K562 (cell line): Measurements from ENCODE around the gene TET2. TPM values are rescaled to one million over a fixed set of nuclear protein-coding genes. Genes with fewer than 3 reads are reported as not detected.

Source experiments
- NCOA4 ChIP-seq: fragments of 450-650 bp; IDR thresholded peaks from 2 replicates; pipeline ENCODE4 v1.6.1; 2018; ENCODE audit warnings: mild to moderate bottlenecking; ENCODE audit not compliant: partially characterized antibody
- ZNF830 ChIP-seq: fragments of 250-450 bp; sonication (Bioruptor Pico); IDR thresholded peaks from 2 replicates; pipeline ENCODE4 v1.5.0; 2021; ENCODE audit warnings: mild to moderate bottlenecking
- polyA plus RNA-seq, 8 experiments: library from polyadenylated mRNA; depleted of rRNA in 4 of 8; stranded (reverse) in 5 of 8; unstranded in 3 of 8; fragments of >200 nt; fragmentation: Nextera tagmentation in 2 of 8; fragmentation: Illumina TruSeq in 1 of 8; extraction: Ambion mirVana in 2 of 8; extraction: Trizol in 1 of 8; gene quantifications; 2 replicates each; pipeline versions ENCODE4 v1.2.1 to v1.2.3, GENCODE V29; 2011 to 2014; ENCODE audit warnings: inconsistent platforms in 1 of 8, missing spikeins in 1 of 8
- total RNA-seq, 7 experiments: library from RNA; depleted of rRNA in 6 of 7; stranded (reverse); fragments of >200 nt in 6 of 7; fragmentation: Illumina TruSeq in 2 of 7; extraction: Trizol in 2 of 7; gene quantifications; 2 replicates each; pipeline versions ENCODE4 v1.2.1 to v1.2.3, GENCODE V29; 2011 to 2021; ENCODE audit warnings: low replicate concordance in 1 of 7
- TF ChIP-seq, protein P1 (sequence below): fragments of 450-650 bp; IDR thresholded peaks from 2 replicates; pipeline ENCODE4 v1.6.1; 2017; ENCODE audit warnings: antibody characterized with exemption
- TF ChIP-seq, protein P2 (sequence below): fragments of 250-450 bp; sonication (Bioruptor Pico); IDR thresholded peaks from 2 replicates; pipeline ENCODE4 v1.5.0; 2020; ENCODE audit warnings: mild to moderate bottlenecking, borderline replicate concordance
- TF ChIP-seq, protein P3 (sequence below): sonication (generic); formaldehyde crosslinking; IDR thresholded peaks from 2 replicates; pipeline ENCODE4 v1.8.0; 2022; ENCODE audit warnings: missing genetic modification reagents, mild to moderate bottlenecking, borderline replicate concordance
- TF ChIP-seq, protein P4 (sequence below), 2 experiments: fragments of 450-650 bp; conservative IDR thresholded peaks; 2 replicates each; pipeline ENCODE4 v1.6.1; 2017; ENCODE audit warnings: mild to moderate bottlenecking in 2 of 2, moderate library complexity in 2 of 2
- TF ChIP-seq, protein P5 (sequence below): fragments of 450-650 bp; conservative IDR thresholded peaks from 2 replicates; pipeline ENCODE4 v1.6.1; 2016; ENCODE audit warnings: missing genetic modification characterization, low read depth, mild to moderate bottlenecking, missing compliant biosample characterization, moderate library complexity

TET2 gene
- total and polyA plus RNA-seq, 9 of the 15 experiments (the other 6 are each of a cell fraction or from before 2014, with no cell fraction given) = 0.80 to 11.1 (median 4.9) TPM

DNA sequence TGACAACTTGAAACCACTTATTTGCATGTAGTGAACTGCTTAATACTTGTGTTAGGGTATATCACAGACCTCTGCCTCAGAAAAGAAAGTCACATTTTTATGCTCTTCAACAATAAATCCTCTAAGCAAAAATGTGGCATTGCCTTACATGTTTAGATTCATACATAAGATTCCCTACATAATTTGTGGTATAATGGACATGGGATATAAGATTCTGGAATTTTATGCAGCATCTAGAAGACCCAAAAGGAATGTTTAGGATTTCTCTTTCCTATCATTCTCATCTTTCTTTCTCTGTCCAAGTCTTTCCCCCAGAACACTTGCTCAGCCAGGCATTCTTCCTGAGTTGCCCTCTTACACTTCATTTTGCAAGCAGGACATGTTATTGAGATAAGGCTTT lies 37.7 kb upstream of the TET2 start (continued):
- TF ChIP-seq NCOA4 (no peak), ZNF830 (CRISPR knock-in tag) (no peak)
- TF ChIP-seq, protein P1, sequence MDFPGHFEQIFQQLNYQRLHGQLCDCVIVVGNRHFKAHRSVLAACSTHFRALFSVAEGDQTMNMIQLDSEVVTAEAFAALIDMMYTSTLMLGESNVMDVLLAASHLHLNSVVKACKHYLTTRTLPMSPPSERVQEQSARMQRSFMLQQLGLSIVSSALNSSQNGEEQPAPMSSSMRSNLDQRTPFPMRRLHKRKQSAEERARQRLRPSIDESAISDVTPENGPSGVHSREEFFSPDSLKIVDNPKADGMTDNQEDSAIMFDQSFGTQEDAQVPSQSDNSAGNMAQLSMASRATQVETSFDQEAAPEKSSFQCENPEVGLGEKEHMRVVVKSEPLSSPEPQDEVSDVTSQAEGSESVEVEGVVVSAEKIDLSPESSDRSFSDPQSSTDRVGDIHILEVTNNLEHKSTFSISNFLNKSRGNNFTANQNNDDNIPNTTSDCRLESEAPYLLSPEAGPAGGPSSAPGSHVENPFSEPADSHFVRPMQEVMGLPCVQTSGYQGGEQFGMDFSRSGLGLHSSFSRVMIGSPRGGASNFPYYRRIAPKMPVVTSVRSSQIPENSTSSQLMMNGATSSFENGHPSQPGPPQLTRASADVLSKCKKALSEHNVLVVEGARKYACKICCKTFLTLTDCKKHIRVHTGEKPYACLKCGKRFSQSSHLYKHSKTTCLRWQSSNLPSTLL = no peak
- TF ChIP-seq, protein P2, sequence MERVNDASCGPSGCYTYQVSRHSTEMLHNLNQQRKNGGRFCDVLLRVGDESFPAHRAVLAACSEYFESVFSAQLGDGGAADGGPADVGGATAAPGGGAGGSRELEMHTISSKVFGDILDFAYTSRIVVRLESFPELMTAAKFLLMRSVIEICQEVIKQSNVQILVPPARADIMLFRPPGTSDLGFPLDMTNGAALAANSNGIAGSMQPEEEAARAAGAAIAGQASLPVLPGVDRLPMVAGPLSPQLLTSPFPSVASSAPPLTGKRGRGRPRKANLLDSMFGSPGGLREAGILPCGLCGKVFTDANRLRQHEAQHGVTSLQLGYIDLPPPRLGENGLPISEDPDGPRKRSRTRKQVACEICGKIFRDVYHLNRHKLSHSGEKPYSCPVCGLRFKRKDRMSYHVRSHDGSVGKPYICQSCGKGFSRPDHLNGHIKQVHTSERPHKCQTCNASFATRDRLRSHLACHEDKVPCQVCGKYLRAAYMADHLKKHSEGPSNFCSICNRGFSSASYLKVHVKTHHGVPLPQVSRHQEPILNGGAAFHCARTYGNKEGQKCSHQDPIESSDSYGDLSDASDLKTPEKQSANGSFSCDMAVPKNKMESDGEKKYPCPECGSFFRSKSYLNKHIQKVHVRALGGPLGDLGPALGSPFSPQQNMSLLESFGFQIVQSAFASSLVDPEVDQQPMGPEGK (CRISPR knock-in tag) = no peak
- TF ChIP-seq, protein P3, sequence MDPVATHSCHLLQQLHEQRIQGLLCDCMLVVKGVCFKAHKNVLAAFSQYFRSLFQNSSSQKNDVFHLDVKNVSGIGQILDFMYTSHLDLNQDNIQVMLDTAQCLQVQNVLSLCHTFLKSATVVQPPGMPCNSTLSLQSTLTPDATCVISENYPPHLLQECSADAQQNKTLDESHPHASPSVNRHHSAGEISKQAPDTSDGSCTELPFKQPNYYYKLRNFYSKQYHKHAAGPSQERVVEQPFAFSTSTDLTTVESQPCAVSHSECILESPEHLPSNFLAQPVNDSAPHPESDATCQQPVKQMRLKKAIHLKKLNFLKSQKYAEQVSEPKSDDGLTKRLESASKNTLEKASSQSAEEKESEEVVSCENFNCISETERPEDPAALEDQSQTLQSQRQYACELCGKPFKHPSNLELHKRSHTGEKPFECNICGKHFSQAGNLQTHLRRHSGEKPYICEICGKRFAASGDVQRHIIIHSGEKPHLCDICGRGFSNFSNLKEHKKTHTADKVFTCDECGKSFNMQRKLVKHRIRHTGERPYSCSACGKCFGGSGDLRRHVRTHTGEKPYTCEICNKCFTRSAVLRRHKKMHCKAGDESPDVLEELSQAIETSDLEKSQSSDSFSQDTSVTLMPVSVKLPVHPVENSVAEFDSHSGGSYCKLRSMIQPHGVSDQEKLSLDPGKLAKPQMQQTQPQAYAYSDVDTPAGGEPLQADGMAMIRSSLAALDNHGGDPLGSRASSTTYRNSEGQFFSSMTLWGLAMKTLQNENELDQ (CRISPR knock-in tag) = no peak
- TF ChIP-seq, protein P4, sequence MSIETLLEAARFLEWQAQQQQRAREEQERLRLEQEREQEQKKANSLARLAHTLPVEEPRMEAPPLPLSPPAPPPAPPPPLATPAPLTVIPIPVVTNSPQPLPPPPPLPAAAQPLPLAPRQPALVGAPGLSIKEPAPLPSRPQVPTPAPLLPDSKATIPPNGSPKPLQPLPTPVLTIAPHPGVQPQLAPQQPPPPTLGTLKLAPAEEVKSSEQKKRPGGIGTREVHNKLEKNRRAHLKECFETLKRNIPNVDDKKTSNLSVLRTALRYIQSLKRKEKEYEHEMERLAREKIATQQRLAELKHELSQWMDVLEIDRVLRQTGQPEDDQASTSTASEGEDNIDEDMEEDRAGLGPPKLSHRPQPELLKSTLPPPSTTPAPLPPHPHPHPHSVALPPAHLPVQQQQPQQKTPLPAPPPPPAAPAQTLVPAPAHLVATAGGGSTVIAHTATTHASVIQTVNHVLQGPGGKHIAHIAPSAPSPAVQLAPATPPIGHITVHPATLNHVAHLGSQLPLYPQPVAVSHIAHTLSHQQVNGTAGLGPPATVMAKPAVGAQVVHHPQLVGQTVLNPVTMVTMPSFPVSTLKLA (conservative IDR thresholded peaks at IDR 0.05) = no peak
- TF ChIP-seq, protein P5, sequence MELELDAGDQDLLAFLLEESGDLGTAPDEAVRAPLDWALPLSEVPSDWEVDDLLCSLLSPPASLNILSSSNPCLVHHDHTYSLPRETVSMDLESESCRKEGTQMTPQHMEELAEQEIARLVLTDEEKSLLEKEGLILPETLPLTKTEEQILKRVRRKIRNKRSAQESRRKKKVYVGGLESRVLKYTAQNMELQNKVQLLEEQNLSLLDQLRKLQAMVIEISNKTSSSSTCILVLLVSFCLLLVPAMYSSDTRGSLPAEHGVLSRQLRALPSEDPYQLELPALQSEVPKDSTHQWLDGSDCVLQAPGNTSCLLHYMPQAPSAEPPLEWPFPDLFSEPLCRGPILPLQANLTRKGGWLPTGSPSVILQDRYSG = no peak
- TF ChIP-seq, all 486 proteins: peak for 0
